Measurements from ENCODE around the gene ZNF571. TPM values are rescaled to one million over a fixed set of nuclear protein-coding genes. Genes with fewer than 3 reads are reported as not detected.

ZNF571 gene
- total RNA-seq, 1 experiment from 2014 or later: 4.5 TPM

DNA sequence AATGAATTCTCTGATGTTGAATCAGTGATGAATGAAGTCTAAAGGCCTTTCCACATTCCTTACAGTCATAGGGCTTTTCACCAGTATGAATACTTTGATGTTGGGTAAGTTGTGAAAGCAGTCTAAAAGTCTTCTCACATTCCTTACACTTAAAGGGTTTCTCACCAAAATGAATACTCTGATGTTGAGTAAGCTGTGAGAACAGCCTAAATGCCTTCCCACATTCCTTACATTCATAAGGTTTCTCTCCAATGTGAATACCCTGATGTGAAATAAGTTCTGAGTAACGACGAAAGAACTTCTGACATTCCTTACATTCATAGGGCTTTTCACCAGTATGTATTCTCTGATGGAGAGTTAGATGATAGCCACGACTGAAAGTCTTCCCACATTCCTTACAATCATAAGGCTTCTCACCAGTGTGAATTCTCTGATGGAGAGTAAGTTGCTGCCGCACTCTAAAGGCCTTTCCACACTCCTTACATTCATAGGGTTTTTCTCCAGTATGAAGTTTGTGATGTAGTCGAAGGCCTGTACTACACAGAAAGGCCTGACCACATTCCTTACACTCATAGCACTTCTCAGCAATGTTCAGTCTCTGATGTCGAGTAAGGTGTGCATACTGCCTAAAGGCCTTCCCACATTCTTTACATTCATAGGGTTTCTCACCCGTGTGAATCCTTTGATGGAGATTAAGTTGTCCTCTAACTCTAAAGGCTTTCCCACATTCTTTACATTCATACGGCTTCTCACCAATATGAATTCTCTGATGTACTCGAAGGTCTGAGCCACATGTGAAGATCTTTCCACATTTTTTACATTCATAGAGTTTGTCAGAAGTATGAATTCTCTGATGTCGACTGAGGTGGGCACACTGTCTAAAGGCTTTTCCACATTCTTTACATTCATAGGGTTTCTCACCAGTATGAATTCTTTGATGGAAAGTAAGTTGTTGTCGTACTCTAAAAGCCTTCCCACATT lies 40.8 kb upstream of the ZNF571 start:
- H3K23me2 ChIP-seq (ENCODE audit: insufficient read length, low read depth, low read length, poor library complexity, severe bottlenecking): no peaks in the 10 kb centered on the region
- H3K27me3 Mint-ChIP-seq (ENCODE audit: low read depth): no peaks in the 10 kb centered on the region; the same call in 1 of the 2 replicates
- no peaks in the 10 kb centered on the region for H3K4me1 Mint-ChIP-seq
- H2BK120ac ChIP-seq (ENCODE audit: low read depth, low read length, poor library complexity, severe bottlenecking): no peak overlapping the region
- H3K9me3 ChIP-seq (ENCODE audit: control insufficient read depth, low read depth, low read length): peaks cover 39% of the 10 kb centered on the region
- H2BK20ac ChIP-seq (ENCODE audit: low read depth, low read length, poor library complexity, severe bottlenecking): no peak overlapping the region
- H2BK5ac ChIP-seq (ENCODE audit: insufficient read length, low read length): no peak overlapping the region
- no peak overlapping the region for H3K27ac Mint-ChIP-seq
- H3K4me3 Mint-ChIP-seq: no peak overlapping the region
- H3K36me3 Mint-ChIP-seq (ENCODE audit: insufficient read depth in 1 of 3, low read depth in 3 of 3): peaks cover 52 to 69% (median 60%) of the 10 kb centered on the region in 3 experiments
- H4K20me1 ChIP-seq (ENCODE audit: control insufficient read depth, insufficient read depth, insufficient read length): no peaks in the 10 kb centered on the region
- H2AK5ac ChIP-seq (ENCODE audit: insufficient read length, low read length): no peak overlapping the region
- TF ChIP-seq, protein P1, sequence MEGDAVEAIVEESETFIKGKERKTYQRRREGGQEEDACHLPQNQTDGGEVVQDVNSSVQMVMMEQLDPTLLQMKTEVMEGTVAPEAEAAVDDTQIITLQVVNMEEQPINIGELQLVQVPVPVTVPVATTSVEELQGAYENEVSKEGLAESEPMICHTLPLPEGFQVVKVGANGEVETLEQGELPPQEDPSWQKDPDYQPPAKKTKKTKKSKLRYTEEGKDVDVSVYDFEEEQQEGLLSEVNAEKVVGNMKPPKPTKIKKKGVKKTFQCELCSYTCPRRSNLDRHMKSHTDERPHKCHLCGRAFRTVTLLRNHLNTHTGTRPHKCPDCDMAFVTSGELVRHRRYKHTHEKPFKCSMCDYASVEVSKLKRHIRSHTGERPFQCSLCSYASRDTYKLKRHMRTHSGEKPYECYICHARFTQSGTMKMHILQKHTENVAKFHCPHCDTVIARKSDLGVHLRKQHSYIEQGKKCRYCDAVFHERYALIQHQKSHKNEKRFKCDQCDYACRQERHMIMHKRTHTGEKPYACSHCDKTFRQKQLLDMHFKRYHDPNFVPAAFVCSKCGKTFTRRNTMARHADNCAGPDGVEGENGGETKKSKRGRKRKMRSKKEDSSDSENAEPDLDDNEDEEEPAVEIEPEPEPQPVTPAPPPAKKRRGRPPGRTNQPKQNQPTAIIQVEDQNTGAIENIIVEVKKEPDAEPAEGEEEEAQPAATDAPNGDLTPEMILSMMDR (conservative IDR thresholded peaks at IDR 0.05): no peak
- H3K27me3 ChIP-seq (ENCODE audit: insufficient read depth, low read length): no peaks in the 10 kb centered on the region
- H3K79me1 ChIP-seq (ENCODE audit: insufficient read depth, low read depth, low read length, poor library complexity, severe bottlenecking): no peaks in the 10 kb centered on the region
- H3K4me2 ChIP-seq (ENCODE audit: insufficient read depth, insufficient read length, low read length): no peak overlapping the region
- H3T11ph ChIP-seq (ENCODE audit: low read length): no peak overlapping the region
- no peak overlapping the region for H4K91ac ChIP-seq (ENCODE audit: insufficient read length, low read depth, low read length)
- WGBS (ENCODE audit: extremely low coverage, insufficient read length, low lambda C conversion rate): no CpG with 5 or more reads among the region's 11 CpGs
- no peak overlapping the region for H3K9ac ChIP-seq (ENCODE audit: extremely low read depth, insufficient read length, low read length)
- H2BK15ac ChIP-seq (ENCODE audit: low read depth, low read length): no peak overlapping the region
- H3K9me3 Mint-ChIP-seq: peaks cover 66 to 70% of the 10 kb centered on the region in 2 experiments
- no peaks in the 10 kb centered on the region for H3K4me1 ChIP-seq (ENCODE audit: insufficient read depth, low read length)
- H3K14ac ChIP-seq (ENCODE audit: insufficient read depth, low read length): no peak overlapping the region
- no peak overlapping the region for H3K4ac ChIP-seq (ENCODE audit: low read depth, low read length)
- no peak overlapping the region for H3K23ac ChIP-seq (ENCODE audit: insufficient read length, low read depth, low read length)
- H4K8ac ChIP-seq (replicated peaks; ENCODE audit: insufficient read length, low read depth, low read length): no peak overlapping the region
- no peak overlapping the region for H3K56ac ChIP-seq (ENCODE audit: insufficient read length, low read depth, low read length)
- H4K5ac ChIP-seq (ENCODE audit: insufficient read length, low read depth, low read length): no peak overlapping the region
- H3K18ac ChIP-seq (ENCODE audit: insufficient read length, low read depth, low read length): no peak overlapping the region
- DNase-seq: no peak
- H2BK12ac ChIP-seq (ENCODE audit: insufficient read length, low read depth, low read length): no peak overlapping the region
- no peaks in the 10 kb centered on the region for H3K79me2 ChIP-seq (ENCODE audit: insufficient read depth, low read length)
- H3K27ac ChIP-seq (ENCODE audit: insufficient read length, low read depth, low read length): no peak overlapping the region
- H2AFZ ChIP-seq (ENCODE audit: low read length): no peak overlapping the region

Measured in H9 (cell line).